Hematopoietic multipotent progenitor cell (in vitro differentiated cells): ENCODE measurements around the gene TAC4. TPM values are rescaled to one million over a fixed set of nuclear protein-coding genes. Genes with fewer than 3 reads are reported as not detected.
A peak's percentile ranks its signal among the peaks of the same experiment; 100 is the strongest.

Source experiments
- DNase-seq, 3 donors: peaks; one replicate each; pipeline ENCODE4 v3.0.0-alpha.2; 2011 to 2015; ENCODE audit warnings: low read depth in 2 of 3, low spot score in 2 of 3
- total RNA-seq: library from RNA; depleted of rRNA; stranded (reverse); fragments of >200 nt; gene quantifications from one replicate; pipeline ENCODE4 v1.2.3, GENCODE V29; 2012

The TAC4 gene
- total RNA-seq, 1 donor: not detected

- DNase-seq: no peak
Observed at GRCh38 chr17:49817993-49818392, 29.9 kb downstream of the TAC4 start.

DNA sequence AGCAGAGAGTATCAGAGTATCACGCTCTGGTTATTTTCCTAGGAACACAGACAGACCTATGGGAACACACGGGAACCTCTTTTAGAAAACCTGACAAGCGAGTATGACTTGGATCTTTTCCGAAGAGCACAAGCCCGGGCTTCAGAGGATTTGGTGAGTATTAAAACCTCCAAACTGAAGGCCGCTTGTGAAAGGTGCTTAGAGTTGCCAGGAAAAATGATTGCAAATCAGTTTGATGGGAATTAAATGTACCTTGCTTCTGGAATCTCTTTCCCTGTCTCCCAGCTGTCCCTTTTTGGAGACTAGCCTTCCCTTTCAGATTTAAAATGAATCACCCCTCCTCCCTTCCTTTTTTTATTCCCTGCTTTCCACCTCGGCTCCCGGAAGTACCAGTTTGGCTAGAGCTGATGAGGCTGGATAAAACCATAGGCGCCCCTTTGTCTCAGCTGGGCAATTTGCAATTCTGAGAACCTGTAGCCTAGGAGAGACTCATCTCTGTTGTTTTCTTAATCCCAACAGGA, 32.0 kb downstream of the TAC4 start:
- DNase-seq: no peak

GRCh38 chr17:49814781-49815529, 32.9 kb downstream of the TAC4 start:
- DNase-seq: no peak

GRCh38 chr17:49809056-49809455, 38.8 kb downstream of the TAC4 start:
- DNase-seq: no peak

DNA sequence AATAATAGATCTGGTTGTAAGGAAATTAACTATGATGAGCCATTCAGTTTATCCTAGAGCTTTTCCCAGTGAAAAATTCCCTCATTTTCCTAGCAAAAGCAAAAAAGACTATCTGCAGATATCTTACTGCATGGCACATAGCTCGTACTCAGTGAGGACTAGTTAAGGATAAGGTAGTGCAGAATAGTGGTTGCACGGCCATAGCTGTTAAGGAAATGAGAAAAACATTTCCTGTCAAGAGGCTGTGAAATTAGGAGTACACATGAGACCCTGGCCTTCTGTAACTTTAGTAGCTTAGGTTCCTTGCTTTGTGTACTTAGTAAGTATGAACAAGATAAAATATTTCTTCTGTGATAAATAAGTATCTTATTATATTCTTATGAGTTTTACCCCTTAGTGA, 49.1 kb downstream of the TAC4 start:
- no peak for DNase-seq

- DNase-seq: no peak
Observed at GRCh38 chr17:49798182-49798581, 49.7 kb downstream of the TAC4 start.

- DNase-seq: no peak
Observed at GRCh38 chr17:49795372-49795771, 52.5 kb downstream of the TAC4 start.

DNA sequence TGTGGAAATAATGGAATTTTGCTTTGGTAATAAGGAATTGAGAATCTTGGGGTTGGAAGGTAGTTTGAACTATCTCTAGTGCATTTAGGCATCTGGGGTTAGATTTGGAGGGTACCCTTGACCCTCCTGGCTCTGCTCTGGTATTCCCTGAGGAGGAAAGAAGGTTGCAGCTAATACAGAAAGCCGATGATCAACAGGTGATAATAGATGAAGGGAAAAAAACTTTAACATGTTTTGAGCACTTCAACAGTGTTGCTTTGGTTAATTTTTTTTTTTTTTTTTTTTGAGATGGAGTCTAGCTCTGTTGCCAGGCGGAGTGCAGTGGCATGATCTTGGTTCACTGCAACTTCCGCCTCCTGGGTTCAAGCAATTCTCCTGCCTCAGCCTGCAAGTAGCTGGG, 54.6 kb downstream of the TAC4 start:
- DNase-seq: no peak

- no peak for DNase-seq
Observed at GRCh38 chr17:49789243-49789578, 58.7 kb downstream of the TAC4 start.

DNA sequence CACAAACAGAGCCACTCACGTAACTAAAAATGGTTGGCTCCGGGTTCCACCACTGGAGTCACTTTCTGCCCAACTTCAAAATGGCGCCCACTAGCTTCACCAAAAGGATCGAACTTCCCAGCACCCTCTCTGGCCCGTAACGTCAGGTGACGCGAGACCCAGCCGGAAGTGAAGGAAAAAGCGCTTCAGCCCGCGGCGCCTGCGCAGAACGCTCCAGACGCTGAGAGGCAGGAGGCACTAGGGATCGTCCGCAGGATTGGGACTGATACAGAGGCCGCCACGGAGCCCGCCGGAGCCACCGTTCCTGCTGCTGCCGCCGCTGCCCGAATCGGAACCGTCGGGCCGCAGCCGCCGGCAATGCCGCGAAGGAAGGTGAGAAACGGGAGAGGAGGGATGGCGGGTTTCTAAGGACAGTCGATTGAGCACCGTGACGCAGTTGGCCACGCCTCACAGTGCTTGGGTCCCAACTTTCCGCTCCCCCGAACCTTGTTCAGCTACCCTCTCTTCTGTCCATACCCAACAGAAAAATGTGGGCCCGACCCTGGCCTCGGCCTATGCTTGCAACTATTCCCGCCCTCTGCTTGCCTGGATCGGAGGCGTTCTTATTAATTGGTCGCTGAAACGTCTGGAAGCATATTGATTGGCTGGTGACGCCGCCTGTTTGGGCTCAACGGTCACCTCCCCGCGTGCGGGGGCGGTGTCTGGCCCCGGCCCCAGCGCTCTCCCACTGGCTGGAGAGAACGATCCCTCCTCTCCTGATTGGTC, 59.2 kb downstream of the TAC4 start, which contains the start of gene KAT7:
TSS of gene KAT7 (plus strand) at position 204 of the 765 bp plus-strand sequence. CDS start at position 358, 154 bp downstream.
- peak; percentile 93 to 100 (median 99) for DNase-seq

Other genes with a start within 250 kb of the TAC4 start
- gene SPOP, start 170.0 kb downstream of the TAC4 start, total RNA-seq: 77.8 TPM
- 30.2 TPM for gene SLC35B1, start 140.1 kb downstream of the TAC4 start, total RNA-seq
- 260 TPM for gene FAM117A, start 83.9 kb downstream of the TAC4 start, total RNA-seq
- 53.6 TPM for gene KAT7, start 59.4 kb downstream of the TAC4 start, total RNA-seq
- gene DLX4, start 121.1 kb upstream of the TAC4 start, total RNA-seq: under 0.01 TPM
- not detected for gene DLX3, start 147.2 kb upstream of the TAC4 start, total RNA-seq
- gene ITGA3, start 208.0 kb upstream of the TAC4 start, total RNA-seq: 10.5 TPM
- 111 TPM for gene PDK2, start 247.3 kb upstream of the TAC4 start, total RNA-seq